ENCODE measurements around the gene NDST3.
"Not testable (repeated sequence)": the region's sequence is repeated elsewhere in the genome, so short reads cannot be mapped to it uniquely, and the experiment has no call there.

Gene NDST3

GRCh38 chr4:118276580-118276979 is 242.3 kb downstream of the NDST3 start:
- DNase-seq: no peak

GRCh38 chr4:118277243-118277642 is 243.0 kb downstream of the NDST3 start:
- no peak for DNase-seq

GRCh38 chr4:118278473-118279274 is 244.4 kb downstream of the NDST3 start:
- DNase-seq: peak; percentile 38 to 96 (median 84)

- DNase-seq: peak in 1 of 14 donors; percentile 48
Measured at GRCh38 chr4:118279328-118279727, 245.0 kb downstream of the NDST3 start.

GRCh38 chr4:118279920-118280432 is 245.7 kb downstream of the NDST3 start:
- DNase-seq: no peak

GRCh38 chr4:118280501-118281218 is 246.4 kb downstream of the NDST3 start:
- DNase-seq: peak in 2 of 14 donors; percentile 2 to 72

GRCh38 chr4:118281611-118282442 is 247.5 kb downstream of the NDST3 start:
- DNase-seq: peak in 1 of 14 donors; percentile 31

GRCh38 chr4:118282692-118283091 is 248.4 kb downstream of the NDST3 start:
- peak in 1 of 14 donors; percentile 32 for DNase-seq

- DNase-seq: no peak
Measured at GRCh38 chr4:118284169-118284568, 249.9 kb downstream of the NDST3 start.

GRCh38 chr4:118285931-118286330 is 251.6 kb downstream of the NDST3 start:
- DNase-seq: no peak

- no peak for DNase-seq
Measured at GRCh38 chr4:118286685-118287084, 252.4 kb downstream of the NDST3 start.

GRCh38 chr4:118287711-118288451 is 253.6 kb downstream of the NDST3 start:
- no peak for DNase-seq

GRCh38 chr4:118289794-118290193 is 255.5 kb downstream of the NDST3 start:
- DNase-seq: no peak

GRCh38 chr4:118290951-118291350 is 256.7 kb downstream of the NDST3 start:
- DNase-seq: no peak

- no peak for DNase-seq
Measured at GRCh38 chr4:118296729-118297128, 262.4 kb downstream of the NDST3 start.

GRCh38 chr4:118299619-118300018 is 265.3 kb downstream of the NDST3 start:
- not testable (repeated sequence) for DNase-seq

- DNase-seq: no peak
Measured at GRCh38 chr4:118307643-118308042, 273.4 kb downstream of the NDST3 start.
